Stimulated activated CD8-positive, alpha-beta memory T cell treated with anti-CD3 and anti-CD28 coated beads, Interleukin-7, amount 100 ng/mL, for 24 hours (primary cell): Measurements from ENCODE around the gene KIF26A.

ENCODE experiments used
- DNase-seq: peaks from one replicate; pipeline ENCODE4 v3.0.0-alpha.2; 2020; ENCODE audit warnings: low read depth

The KIF26A gene

GRCh38 chr14:104177411-104177810 lies 39.0 kb downstream of the KIF26A start:
- DNase-seq, result no peak

GRCh38 chr14:104178279-104178678 lies 39.9 kb downstream of the KIF26A start:
- DNase-seq, result no peak

- no peak for DNase-seq
These were observed 40.7 kb downstream of the KIF26A start for GRCh38 chr14:104179126-104179525.

GRCh38 chr14:104179564-104180129 lies 41.3 kb downstream of the KIF26A start:
- no peak for DNase-seq

- no peak for DNase-seq
These were observed 42.3 kb downstream of the KIF26A start for GRCh38 chr14:104180561-104181165.

GRCh38 chr14:104181761-104182530 lies 43.6 kb downstream of the KIF26A start:
- no peak for DNase-seq

- DNase-seq, result no peak
These were observed 44.6 kb downstream of the KIF26A start for GRCh38 chr14:104182857-104183425.

- no peak for DNase-seq
These were observed 45.4 kb downstream of the KIF26A start for GRCh38 chr14:104183796-104184195.

GRCh38 chr14:104184506-104184905 lies 46.1 kb downstream of the KIF26A start:
- DNase-seq, result no peak

- DNase-seq, result no peak
These were observed 46.6 kb downstream of the KIF26A start for GRCh38 chr14:104184911-104185499.

GRCh38 chr14:104185916-104186495 lies 47.6 kb downstream of the KIF26A start:
- no peak for DNase-seq

- DNase-seq, result no peak
These were observed 48.2 kb downstream of the KIF26A start for GRCh38 chr14:104186575-104186974.

- no peak for DNase-seq
These were observed 48.9 kb downstream of the KIF26A start for GRCh38 chr14:104187121-104187889.

- no peak for DNase-seq
These were observed 49.7 kb downstream of the KIF26A start for GRCh38 chr14:104187931-104188726.

GRCh38 chr14:104188727-104189400 lies 50.5 kb downstream of the KIF26A start:
- DNase-seq, result no peak

GRCh38 chr14:104189629-104190335 lies 51.4 kb downstream of the KIF26A start:
- no peak for DNase-seq

- no peak for DNase-seq
These were observed 52.1 kb downstream of the KIF26A start for GRCh38 chr14:104190396-104191000.

- DNase-seq, result no peak
These were observed 53.1 kb downstream of the KIF26A start for GRCh38 chr14:104191409-104191997.
